Measurements from ENCODE around the gene RALGDS.

Gene RALGDS

DNA sequence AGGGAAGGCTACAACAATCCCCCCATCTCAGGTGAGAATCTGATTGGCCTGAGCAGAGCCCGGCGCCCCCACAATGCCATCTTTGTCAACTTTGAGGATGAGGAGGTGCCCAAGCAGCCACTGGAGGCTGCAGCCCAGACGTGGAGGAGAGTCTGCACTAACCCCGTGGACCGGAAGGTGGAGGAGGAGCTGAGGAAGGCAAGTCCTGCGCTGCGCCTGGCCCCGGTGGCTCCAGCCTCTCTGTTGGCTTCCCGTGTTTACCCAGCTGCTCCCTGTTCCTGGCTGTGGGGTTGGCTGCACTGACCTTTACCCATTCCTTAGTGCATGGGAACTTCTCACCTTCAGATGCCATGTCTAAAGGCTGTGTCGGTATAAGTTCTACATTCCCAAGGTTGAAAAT lies 70.3 kb downstream of the RALGDS start:
- no peak for DNase-seq

DNA sequence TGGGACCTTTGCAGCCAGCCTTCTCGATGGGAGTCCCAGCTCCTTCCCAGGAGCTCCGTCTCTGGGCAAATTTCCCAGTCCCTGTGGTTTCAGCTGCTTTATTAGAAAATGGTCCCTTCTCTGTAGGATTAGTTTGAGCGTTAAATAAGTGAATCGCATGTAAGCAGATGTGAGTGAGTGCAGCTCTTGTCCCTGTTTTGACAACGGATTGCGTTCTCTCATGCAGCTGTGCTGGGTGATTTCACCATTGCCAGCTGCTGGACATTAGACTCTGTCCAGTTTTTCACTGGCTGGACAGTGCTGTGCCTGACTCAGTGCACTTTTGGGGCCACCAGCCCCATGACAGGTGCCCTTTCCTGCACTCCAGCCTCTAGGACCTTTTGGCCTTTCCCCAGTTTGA lies 70.9 kb downstream of the RALGDS start:
- peak; percentile 19 for DNase-seq

DNA sequence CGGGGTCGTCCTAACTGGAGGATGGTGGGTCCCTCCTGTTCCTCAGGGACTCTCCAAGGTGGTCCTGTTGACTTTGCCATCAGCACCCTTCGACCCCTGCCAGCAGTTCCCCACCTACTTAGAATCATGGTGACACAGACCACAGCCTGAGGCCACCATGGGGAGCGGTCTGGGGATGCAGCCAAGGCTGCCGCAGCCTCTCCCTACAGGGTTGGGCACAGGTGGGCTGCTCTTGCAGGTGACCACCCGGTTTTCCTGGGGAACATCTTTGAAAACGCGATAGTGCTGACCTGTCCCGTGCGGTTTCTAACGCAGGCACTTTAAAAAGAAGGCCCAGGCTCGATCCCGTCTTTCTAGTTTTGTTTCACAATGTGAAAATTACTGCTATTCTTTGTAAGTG lies 72.0 kb downstream of the RALGDS start:
- no peak for DNase-seq

DNA sequence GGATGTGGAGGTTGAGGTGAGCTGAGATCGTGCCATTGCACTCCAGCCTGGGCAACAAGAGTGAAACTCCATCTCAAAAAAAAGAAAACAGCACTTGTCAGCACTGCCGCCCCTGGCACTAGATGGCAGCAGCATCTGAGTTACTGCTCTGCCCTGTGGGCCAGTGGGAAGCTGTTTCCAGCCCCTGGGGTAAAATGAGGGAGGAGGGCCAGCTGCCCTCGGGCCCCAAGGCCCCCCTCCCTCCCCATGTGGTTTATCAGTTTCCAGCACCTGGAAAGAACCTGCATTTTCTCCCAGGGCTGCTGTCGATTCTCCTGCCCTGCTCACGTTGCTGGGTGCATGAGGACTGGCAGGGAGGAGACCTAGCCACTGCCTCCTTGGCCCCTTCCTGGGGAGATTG lies 72.4 kb downstream of the RALGDS start:
- peak; percentile 27 for DNase-seq

Data from fibroblast of skin of back (primary cell).